Calu3 (cell line): ENCODE measurements around the gene MARCHF11. TPM values are rescaled to one million over a fixed set of nuclear protein-coding genes. Genes with fewer than 3 reads are reported as not detected.

Experiments used
- BruUV-seq: library from RNA; stranded (reverse); fragments of 400-500 nt; replicated peaks from 2 replicates; lab custom pipeline; 2021; lab: Mats Ljungman, UMichigan
- CTCF ChIA-PET: fragments of 300-600 bp; sonication (Branson Sonifier 250); formaldehyde crosslinking; loops from one replicate; lab custom pipeline; 2022; ENCODE audit warnings: antibody characterized with exemption; lab: Charles Lee
- DNase-seq: peaks from one replicate; pipeline ENCODE4 v3.0.0; 2022
- H3K27ac Mint-ChIP-seq: one replicate; pipeline ENCODE4 v1.8.0; 2022; ENCODE audit warnings: mixed read lengths; ENCODE audit not compliant: unreplicated experiment
- H3K27me3 Mint-ChIP-seq: one replicate; pipeline ENCODE4 v1.8.0; 2022; ENCODE audit warnings: mixed read lengths; ENCODE audit not compliant: unreplicated experiment
- H3K36me3 Mint-ChIP-seq: one replicate; pipeline ENCODE4 v1.8.0; 2022; ENCODE audit warnings: mild to moderate bottlenecking, moderate library complexity, mixed read lengths; ENCODE audit not compliant: insufficient read depth, unreplicated experiment
- H3K4me1 Mint-ChIP-seq: one replicate; pipeline ENCODE4 v1.8.0; 2022; ENCODE audit warnings: mild to moderate bottlenecking, low read depth, mixed read lengths; ENCODE audit not compliant: unreplicated experiment
- H3K4me3 Mint-ChIP-seq: one replicate; pipeline ENCODE4 v1.8.0; 2022; ENCODE audit warnings: mild to moderate bottlenecking, low read depth, moderate library complexity, mixed read lengths; ENCODE audit not compliant: unreplicated experiment
- H3K9me3 Mint-ChIP-seq: one replicate; pipeline ENCODE4 v1.8.0; 2022; ENCODE audit warnings: low read depth, mixed read lengths; ENCODE audit not compliant: unreplicated experiment
- intact Hi-C: fragments of 100-400 bp; cut with micrococcal nuclease; formaldehyde crosslinking; loops from one replicate; pipeline ENCODE4 v1.10.0; 2022; ENCODE audit not compliant: unreplicated experiment
- total RNA-seq: library from RNA; stranded (reverse); gene quantifications from 2 replicates; pipeline ENCODE4 v1.2.3, GENCODE V29; 2022
- TF ChIP-seq, protein P1 (sequence below): fragments of 200-600 bp; IDR thresholded peaks from one replicate; pipeline ENCODE4 v1.8.0; 2022; ENCODE audit warnings: antibody characterized with exemption; ENCODE audit not compliant: unreplicated experiment

The MARCHF11 gene
- total RNA-seq, 1 experiment from 2014 or later: not detected

DNA sequence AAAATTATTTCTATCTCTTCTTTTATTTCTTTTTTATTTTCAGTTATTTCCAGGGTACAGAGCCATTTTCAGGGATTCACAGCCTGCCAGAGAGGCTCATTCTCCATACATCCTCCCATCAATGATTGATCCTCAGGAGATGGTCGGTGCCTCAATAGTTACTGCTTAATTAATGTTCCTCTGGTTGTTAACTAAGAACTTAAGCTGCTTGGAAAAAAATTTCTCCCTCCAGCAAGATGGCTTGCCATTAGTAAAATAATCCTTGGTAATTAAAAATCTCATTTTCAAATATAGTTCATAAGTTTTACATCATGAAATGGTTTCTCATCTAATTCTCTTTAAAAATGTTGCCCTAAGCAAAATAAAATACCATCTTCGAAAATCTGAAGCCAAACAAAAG lies 20.0 kb downstream of the MARCHF11 start:
- H3K36me3 Mint-ChIP-seq: no peaks in the 10 kb centered on the region
- no peak overlapping the region for H3K27ac Mint-ChIP-seq
- CTCF ChIA-PET: interaction anchor here (1.6 kb wide), 1 partner anchor 296 kb away, joined by 25 read pairs; no protein-coding TSS in a partner anchor
- no peak for DNase-seq
- H3K4me3 Mint-ChIP-seq: no peak overlapping the region
- TF ChIP-seq, protein P1, sequence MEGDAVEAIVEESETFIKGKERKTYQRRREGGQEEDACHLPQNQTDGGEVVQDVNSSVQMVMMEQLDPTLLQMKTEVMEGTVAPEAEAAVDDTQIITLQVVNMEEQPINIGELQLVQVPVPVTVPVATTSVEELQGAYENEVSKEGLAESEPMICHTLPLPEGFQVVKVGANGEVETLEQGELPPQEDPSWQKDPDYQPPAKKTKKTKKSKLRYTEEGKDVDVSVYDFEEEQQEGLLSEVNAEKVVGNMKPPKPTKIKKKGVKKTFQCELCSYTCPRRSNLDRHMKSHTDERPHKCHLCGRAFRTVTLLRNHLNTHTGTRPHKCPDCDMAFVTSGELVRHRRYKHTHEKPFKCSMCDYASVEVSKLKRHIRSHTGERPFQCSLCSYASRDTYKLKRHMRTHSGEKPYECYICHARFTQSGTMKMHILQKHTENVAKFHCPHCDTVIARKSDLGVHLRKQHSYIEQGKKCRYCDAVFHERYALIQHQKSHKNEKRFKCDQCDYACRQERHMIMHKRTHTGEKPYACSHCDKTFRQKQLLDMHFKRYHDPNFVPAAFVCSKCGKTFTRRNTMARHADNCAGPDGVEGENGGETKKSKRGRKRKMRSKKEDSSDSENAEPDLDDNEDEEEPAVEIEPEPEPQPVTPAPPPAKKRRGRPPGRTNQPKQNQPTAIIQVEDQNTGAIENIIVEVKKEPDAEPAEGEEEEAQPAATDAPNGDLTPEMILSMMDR: no peak
- intact Hi-C loops: loop anchor here (1.0 kb wide), 1 partner anchor 297 kb away; no protein-coding TSS in a partner anchor
- H3K9me3 Mint-ChIP-seq: no peaks in the 10 kb centered on the region
- BruUV-seq: no TSS peak
- no peaks in the 10 kb centered on the region for H3K4me1 Mint-ChIP-seq
- no peaks in the 10 kb centered on the region for H3K27me3 Mint-ChIP-seq

DNA sequence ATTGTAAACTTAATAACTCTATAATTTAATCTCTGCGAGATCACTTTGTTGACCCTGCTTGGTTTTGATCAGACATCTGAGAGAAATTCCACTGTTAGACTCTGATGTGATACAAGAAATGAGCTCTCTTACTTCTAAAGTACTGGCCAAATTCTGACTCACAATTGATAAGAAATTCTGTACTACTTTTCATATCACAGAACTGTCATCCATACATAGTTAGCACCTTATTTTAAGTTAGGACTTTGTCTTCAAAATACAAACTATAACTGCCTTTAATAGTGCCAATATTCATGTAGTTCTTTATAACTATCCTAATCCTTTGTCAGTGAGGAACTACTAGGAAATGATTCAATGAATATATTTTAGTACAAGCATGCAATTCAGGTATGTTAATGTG lies 23.4 kb downstream of the MARCHF11 start:
- CTCF ChIA-PET: no interaction called here
- TF ChIP-seq, protein P1: no peak
- Mint-ChIP-seq H3K36me3 (no peaks in the 10 kb centered on the region), H3K4me3 (no peak overlapping the region), H3K9me3 (no peaks in the 10 kb centered on the region), H3K27ac (no peak overlapping the region), H3K27me3 (no peaks in the 10 kb centered on the region), H3K4me1 (no peaks in the 10 kb centered on the region)
- intact Hi-C loops: no loop called here
- no peak for DNase-seq
- BruUV-seq: no TSS peak

DNA sequence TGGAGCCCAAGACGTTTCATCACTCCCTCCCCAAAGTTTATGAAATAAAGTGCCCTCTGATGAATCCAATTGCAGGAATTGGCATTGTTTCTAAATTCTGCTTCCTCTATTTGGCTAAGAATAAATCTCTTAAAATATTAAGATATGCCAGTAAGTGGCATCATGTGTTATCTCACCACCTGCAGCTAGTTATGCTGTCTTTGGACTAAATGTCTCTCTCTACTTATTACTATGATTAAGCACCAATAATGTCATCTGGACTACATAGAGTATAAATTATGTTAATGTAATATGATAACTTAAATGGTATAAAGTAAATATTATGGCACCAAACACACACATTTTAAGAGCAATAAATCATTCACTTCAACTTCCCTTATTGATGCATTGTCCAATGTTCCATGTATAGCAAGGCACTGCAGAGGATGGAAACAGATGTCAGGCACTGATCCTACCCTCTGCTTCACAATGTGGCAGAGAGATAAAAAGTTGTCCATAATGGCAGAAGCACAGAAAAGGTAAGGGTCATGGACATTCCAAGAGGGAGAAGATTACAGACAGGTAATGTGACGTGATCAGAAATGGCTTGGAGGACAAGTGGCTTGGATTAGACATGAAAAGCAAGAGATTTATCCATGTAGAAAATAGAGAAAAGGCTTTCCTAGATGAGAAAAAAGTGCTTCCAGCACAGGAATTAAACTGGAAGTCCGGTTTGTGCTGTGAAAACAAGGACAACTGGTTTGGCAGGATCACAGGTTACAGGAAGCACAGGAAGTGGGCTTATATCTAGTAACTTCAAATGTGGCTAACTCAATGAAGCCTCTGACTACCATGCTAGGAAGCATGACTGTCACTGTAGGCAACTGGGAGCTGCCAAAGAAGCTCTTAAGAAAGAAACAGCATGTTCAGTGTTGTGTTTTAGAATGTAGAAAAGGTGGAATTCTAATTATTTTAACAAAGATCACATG lies 26.7 kb downstream of the MARCHF11 start:
- H3K36me3 Mint-ChIP-seq: no peaks in the 10 kb centered on the region
- intact Hi-C loops: no loop called here
- H3K9me3 Mint-ChIP-seq: peaks cover 4% of the 10 kb centered on the region
- BruUV-seq: no TSS peak
- DNase-seq: no peak
- H3K27me3 Mint-ChIP-seq: no peaks in the 10 kb centered on the region
- no peak overlapping the region for H3K4me3 Mint-ChIP-seq
- CTCF ChIA-PET: no interaction called here
- no peak overlapping the region for H3K27ac Mint-ChIP-seq
- TF ChIP-seq, protein P1: no peak
- H3K4me1 Mint-ChIP-seq: no peaks in the 10 kb centered on the region

DNA sequence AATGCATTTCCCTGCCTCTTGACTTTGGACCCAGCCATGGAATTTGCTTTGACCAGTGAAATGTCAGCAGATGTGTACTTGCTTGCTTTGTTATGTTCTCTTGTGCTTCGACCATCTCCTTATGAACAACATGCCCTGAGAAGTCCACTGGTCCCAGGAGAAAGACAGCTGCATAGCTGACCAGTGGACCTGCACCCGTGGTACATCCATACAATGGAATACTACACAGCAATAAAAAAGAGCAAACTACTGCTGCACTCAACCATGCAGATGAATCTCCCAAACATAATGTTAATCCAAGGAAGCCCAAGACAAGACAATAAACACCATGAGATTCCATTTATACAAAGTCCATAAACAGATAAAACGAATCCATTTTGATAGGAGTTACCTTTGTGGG lies 30.0 kb downstream of the MARCHF11 start:
- no TSS peak for BruUV-seq

More for the DNA sequence above, 30.0 kb downstream of the MARCHF11 start:
- Mint-ChIP-seq H3K27me3 (no peaks in the 10 kb centered on the region), H3K9me3 (peaks cover 7% of the 10 kb centered on the region), H3K4me3 (no peak overlapping the region), H3K27ac (no peak overlapping the region), H3K36me3 (no peaks in the 10 kb centered on the region), H3K4me1 (no peaks in the 10 kb centered on the region)
- TF ChIP-seq, protein P1: no peak
- DNase-seq: no peak
- intact Hi-C loops: no loop called here
- CTCF ChIA-PET: no interaction called here
